Smooth muscle cell (in vitro differentiated cells): ENCODE results near the gene SEC14L3. TPM values are rescaled to one million over a fixed set of nuclear protein-coding genes. Genes with fewer than 3 reads are reported as not detected.
A peak's percentile ranks its signal among the peaks of the same experiment; 100 is the strongest.

ENCODE experiments used
- DNase-seq: peaks from one replicate; lab custom pipeline; 2025; ENCODE audit not compliant: unreplicated experiment; lab: John Stamatoyannopoulos, UW
- H2AFZ ChIP-seq: fragments of 200-600 bp; sonication (generic); 2 replicates; pipeline ENCODE4 v1.6.0; 2016; ENCODE audit warnings: antibody characterized with exemption, low read depth, mild to moderate bottlenecking
- H3F3A ChIP-seq: fragments of 200-600 bp; sonication (generic); 2 replicates; pipeline ENCODE4 v1.6.0; 2017; ENCODE audit warnings: antibody characterized with exemption, low read depth
- H3K27ac ChIP-seq: fragments of 200-600 bp; sonication (generic); 2 replicates; pipeline ENCODE4 v1.5.1; 2016; ENCODE audit warnings: low read depth, mild to moderate bottlenecking
- H3K27me3 ChIP-seq: fragments of 200-600 bp; sonication (generic); 2 replicates; pipeline ENCODE4 v1.6.1; 2016; ENCODE audit warnings: low read depth, mild to moderate bottlenecking
- H3K36me3 ChIP-seq: fragments of 200-600 bp; sonication (generic); 2 replicates; pipeline ENCODE4 v1.5.1; 2016; ENCODE audit warnings: low read depth
- H3K4me1 ChIP-seq: fragments of 200-600 bp; sonication (generic); 2 replicates; pipeline ENCODE4 v1.5.1; 2016; ENCODE audit warnings: low read depth
- H3K4me2 ChIP-seq: fragments of 200-600 bp; sonication (generic); 2 replicates; pipeline ENCODE4 v1.6.0; 2016; ENCODE audit warnings: mild to moderate bottlenecking
- H3K4me3 ChIP-seq: fragments of 200-600 bp; sonication (generic); 2 replicates; pipeline ENCODE4 v1.5.1; 2016; ENCODE audit warnings: mild to moderate bottlenecking
- H3K79me2 ChIP-seq: fragments of 200-600 bp; sonication (generic); 2 replicates; pipeline ENCODE4 v1.6.0; 2016; ENCODE audit warnings: low read depth, mild to moderate bottlenecking
- H3K9ac ChIP-seq: fragments of 200-600 bp; sonication (generic); 2 replicates; pipeline ENCODE4 v1.6.0; 2016; ENCODE audit warnings: low read depth
- H3K9me3 ChIP-seq: fragments of 200-600 bp; sonication (generic); replicated peaks from 2 replicates; pipeline ENCODE4 v1.5.1; 2016; ENCODE audit warnings: low read depth
- H4K20me1 ChIP-seq: fragments of 200-600 bp; sonication (generic); 2 replicates; pipeline ENCODE4 v1.6.0; 2016; ENCODE audit warnings: low read depth
- CTCF ChIP-seq: fragments of 200-600 bp; sonication (generic); IDR thresholded peaks from 2 replicates; pipeline ENCODE4 v1.5.1; 2017; ENCODE audit warnings: borderline replicate concordance, mild to moderate bottlenecking, antibody characterized with exemption; ENCODE audit not compliant: insufficient read depth, poor library complexity, severe bottlenecking
- WGBS: methylation state at CpG from one replicate; pipeline ENCODE4 v1.1.7; 2016; ENCODE audit warnings: low lambda C conversion rate; 5-methylcytosine and 5-hydroxymethylcytosine counted together
- polyA plus RNA-seq: library from polyadenylated mRNA; unstranded; fragments of >200 nt; fragmentation: Nextera tagmentation; extraction: Ambion mirVana; gene quantifications from 2 replicates; pipeline ENCODE4 v1.2.1, GENCODE V29; 2016
- total RNA-seq: library from RNA; depleted of rRNA; stranded (reverse); fragments of >200 nt; gene quantifications from 2 replicates; pipeline ENCODE4 v1.2.3, GENCODE V29; 2014

Gene SEC14L3
- total and polyA plus RNA-seq, 2 experiments from 2014 or later: not detected

DNA sequence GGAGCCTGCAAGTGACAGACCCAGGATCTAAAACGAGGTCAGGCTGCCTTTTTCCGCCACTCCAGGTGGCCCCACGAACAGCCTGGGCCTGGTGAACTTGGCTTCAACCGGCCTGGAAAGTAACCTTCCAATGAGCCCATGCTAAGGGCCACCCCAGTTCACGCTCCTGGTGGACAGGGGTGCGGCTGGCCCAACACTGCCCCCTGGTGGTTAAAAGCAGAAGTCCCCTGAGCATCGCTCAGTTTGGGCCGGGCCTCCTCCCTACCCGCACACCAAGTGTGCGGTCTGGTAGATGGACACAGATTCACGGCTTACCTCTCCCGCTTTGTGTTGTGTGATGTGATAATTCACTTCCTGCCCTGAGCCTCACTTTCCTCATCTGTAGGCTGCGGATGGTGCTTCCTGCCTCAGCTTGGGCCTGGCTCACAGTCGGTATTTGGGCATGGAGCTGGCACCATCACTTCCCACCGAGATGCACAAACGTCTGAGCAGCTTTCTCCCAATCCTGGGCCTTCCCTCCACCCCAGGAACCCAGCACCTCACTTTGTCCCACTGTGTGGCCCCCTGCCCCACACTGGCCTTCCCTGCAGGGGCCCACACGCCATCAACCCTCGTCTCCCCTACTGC is 13.7 kb upstream of the SEC14L3 start:
- Histone ChIP-seq H3K4me3 (no peak overlapping the region), H3F3A (no peaks in the 10 kb centered on the region), H3K27ac (no peak overlapping the region), H4K20me1 (no peaks in the 10 kb centered on the region), H3K4me1 (no peaks in the 10 kb centered on the region), H3K4me2 (no peak overlapping the region), H3K9ac (no peak overlapping the region), H3K9me3 (no peaks in the 10 kb centered on the region), H2AFZ (no peak overlapping the region), H3K79me2 (no peaks in the 10 kb centered on the region), H3K36me3 (no peaks in the 10 kb centered on the region), H3K27me3 (no peaks in the 10 kb centered on the region)
- peak; percentile 20 for DNase-seq
- 36% methylated on average over 18 of the region's 18 CpGs for WGBS
- TF ChIP-seq CTCF: peak; percentile 95

- no peaks in the 10 kb centered on the region for H3K9me3 ChIP-seq
- DNase-seq: no peak
These were observed 11.4 kb upstream of the SEC14L3 start for GRCh38 chr22:30483169-30483568.

DNA sequence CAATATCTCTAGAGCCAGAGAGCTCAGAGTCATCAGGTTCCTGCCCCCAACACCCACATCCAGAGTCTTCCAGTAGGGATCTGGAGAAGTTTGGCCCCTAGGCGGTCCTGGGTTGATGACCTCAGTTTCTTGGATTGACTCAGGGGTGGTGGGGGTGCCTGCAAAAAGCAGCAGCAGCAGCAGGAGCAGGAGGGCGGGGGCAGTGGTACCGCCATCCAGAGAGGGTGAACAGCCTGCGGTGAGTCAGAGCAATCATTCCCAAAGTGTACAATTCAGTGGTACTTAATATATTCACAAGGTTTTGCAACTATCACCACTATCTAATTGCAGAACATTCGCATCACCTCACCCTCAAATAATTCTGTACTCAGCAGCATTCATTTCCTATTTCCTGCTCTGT is 9.9 kb upstream of the SEC14L3 start:
- no peak overlapping the region for H3K4me3 ChIP-seq
- H3F3A ChIP-seq: no peaks in the 10 kb centered on the region
- no peak overlapping the region for H3K4me2 ChIP-seq
- no peaks in the 10 kb centered on the region for H3K4me1 ChIP-seq
- H3K79me2 ChIP-seq: no peaks in the 10 kb centered on the region
- no peaks in the 10 kb centered on the region for H4K20me1 ChIP-seq
- no peak for TF ChIP-seq CTCF
- no peak for DNase-seq
- H3K9ac ChIP-seq: no peak overlapping the region
- no peak overlapping the region for H3K27ac ChIP-seq
- no peak overlapping the region for H2AFZ ChIP-seq
- no peaks in the 10 kb centered on the region for H3K9me3 ChIP-seq
- H3K27me3 ChIP-seq: peaks cover 3% of the 10 kb centered on the region
- WGBS: 78% methylated on average over 5 of the region's 5 CpGs
- no peaks in the 10 kb centered on the region for H3K36me3 ChIP-seq

More at GRCh38 chr22:30483169-30483568, 11.4 kb upstream of the SEC14L3 start:
- no peaks in the 10 kb centered on the region for H3K4me1 ChIP-seq
- H3K79me2 ChIP-seq: no peaks in the 10 kb centered on the region
- no peaks in the 10 kb centered on the region for H4K20me1 ChIP-seq
- TF ChIP-seq CTCF: no peak
- no peak overlapping the region for H2AFZ ChIP-seq
- H3K4me2 ChIP-seq: no peak overlapping the region
- H3K9ac ChIP-seq: no peak overlapping the region
- H3K27me3 ChIP-seq: peaks cover 3% of the 10 kb centered on the region
- H3K27ac ChIP-seq: no peak overlapping the region
- no peaks in the 10 kb centered on the region for H3F3A ChIP-seq
- no peak overlapping the region for H3K4me3 ChIP-seq
- 85% methylated on average over 1 of the region's 1 CpG for WGBS
- no peaks in the 10 kb centered on the region for H3K36me3 ChIP-seq

DNA sequence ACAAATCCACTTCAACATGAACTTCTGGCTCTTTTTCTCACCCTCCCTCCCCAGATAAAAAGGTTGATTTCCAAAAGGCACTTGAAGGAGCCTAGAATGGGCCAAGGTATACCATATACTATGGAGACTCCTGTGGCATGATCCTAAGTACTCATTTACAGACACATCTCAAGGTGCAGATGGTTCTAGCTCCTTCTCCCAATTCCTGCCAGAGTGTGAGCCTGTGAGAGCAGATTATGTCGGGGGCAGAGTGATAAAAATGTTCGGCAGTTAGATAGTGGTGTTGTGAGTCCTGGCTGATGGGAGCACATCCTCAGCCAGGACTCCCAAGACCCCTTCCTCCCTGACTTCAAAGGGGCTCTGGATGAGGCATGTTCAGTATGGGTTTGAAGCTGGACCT is 8.2 kb upstream of the SEC14L3 start:
- H3K27me3 ChIP-seq: peaks cover 3% of the 10 kb centered on the region
- 79% methylated on average over 2 of the region's 2 CpGs for WGBS

More for the DNA sequence above, 8.2 kb upstream of the SEC14L3 start:
- Histone ChIP-seq H4K20me1 (no peaks in the 10 kb centered on the region), H3K9me3 (no peaks in the 10 kb centered on the region), H3K27ac (no peak overlapping the region), H3K79me2 (no peaks in the 10 kb centered on the region), H3K36me3 (no peaks in the 10 kb centered on the region), H3K9ac (no peak overlapping the region), H3K4me1 (no peaks in the 10 kb centered on the region), H3F3A (no peaks in the 10 kb centered on the region), H3K4me3 (no peak overlapping the region), H2AFZ (no peak overlapping the region), H3K4me2 (no peak overlapping the region)
- DNase-seq: no peak
- no peak for TF ChIP-seq CTCF
